Measurements from ENCODE around the gene XAB2. TPM values are rescaled to one million over a fixed set of nuclear protein-coding genes. Genes with fewer than 3 reads are reported as not detected.

The XAB2 gene
- total RNA-seq, 2 experiments from 2014 or later: 50.7 to 54.1 TPM

DNA sequence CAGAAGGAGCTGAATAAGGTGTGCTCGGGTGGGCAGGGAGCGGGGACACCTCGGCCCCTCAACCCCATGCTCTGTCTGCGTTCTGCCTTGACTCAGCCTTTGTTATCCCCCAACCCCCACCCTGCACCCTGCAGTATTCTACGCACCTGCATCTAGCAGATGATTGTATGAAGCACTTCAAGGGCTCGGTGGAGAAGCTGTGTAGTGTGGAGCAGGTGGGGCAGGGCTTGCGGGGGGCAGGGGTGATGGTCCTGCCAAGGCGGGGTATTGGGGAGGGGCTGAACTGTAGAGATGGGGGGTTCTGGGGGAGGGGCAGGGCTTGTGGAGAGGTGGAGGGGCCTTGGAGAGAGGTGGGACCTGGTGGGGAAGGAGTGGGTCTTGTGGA is 13.7 kb upstream of the XAB2 start:
- no peak for ATAC-seq
- Mint-ChIP-seq H3K9me3 (peaks cover 6% of the 10 kb centered on the region), H3K4me1 (ENCODE audit: low read depth) (peaks cover 11% of the 10 kb centered on the region), H3K27me3 (no peaks in the 10 kb centered on the region), H3K27ac (no peak overlapping the region), H3K4me3 (no peak overlapping the region), H3K36me3 (ENCODE audit: low read depth) (peaks cover 18% of the 10 kb centered on the region)
- ChIA-PET POLR2A (interaction anchor here (1.0 to 1.2 kb wide), 2 partner anchors 14 to 17 kb away, joined by 3 read pairs; no protein-coding TSS in a partner anchor), CTCF (interaction anchor here (1.3 to 1.7 kb wide), 2 partner anchors 9 to 157 kb away, joined by 5 to 6 read pairs; no protein-coding TSS in a partner anchor)
- no peak for DNase-seq
- TF ChIP-seq, protein P1, sequence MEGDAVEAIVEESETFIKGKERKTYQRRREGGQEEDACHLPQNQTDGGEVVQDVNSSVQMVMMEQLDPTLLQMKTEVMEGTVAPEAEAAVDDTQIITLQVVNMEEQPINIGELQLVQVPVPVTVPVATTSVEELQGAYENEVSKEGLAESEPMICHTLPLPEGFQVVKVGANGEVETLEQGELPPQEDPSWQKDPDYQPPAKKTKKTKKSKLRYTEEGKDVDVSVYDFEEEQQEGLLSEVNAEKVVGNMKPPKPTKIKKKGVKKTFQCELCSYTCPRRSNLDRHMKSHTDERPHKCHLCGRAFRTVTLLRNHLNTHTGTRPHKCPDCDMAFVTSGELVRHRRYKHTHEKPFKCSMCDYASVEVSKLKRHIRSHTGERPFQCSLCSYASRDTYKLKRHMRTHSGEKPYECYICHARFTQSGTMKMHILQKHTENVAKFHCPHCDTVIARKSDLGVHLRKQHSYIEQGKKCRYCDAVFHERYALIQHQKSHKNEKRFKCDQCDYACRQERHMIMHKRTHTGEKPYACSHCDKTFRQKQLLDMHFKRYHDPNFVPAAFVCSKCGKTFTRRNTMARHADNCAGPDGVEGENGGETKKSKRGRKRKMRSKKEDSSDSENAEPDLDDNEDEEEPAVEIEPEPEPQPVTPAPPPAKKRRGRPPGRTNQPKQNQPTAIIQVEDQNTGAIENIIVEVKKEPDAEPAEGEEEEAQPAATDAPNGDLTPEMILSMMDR (IDR thresholded peaks at IDR 0.05): no peak
- intact Hi-C loops (cut with micrococcal nuclease): no loop called here

DNA sequence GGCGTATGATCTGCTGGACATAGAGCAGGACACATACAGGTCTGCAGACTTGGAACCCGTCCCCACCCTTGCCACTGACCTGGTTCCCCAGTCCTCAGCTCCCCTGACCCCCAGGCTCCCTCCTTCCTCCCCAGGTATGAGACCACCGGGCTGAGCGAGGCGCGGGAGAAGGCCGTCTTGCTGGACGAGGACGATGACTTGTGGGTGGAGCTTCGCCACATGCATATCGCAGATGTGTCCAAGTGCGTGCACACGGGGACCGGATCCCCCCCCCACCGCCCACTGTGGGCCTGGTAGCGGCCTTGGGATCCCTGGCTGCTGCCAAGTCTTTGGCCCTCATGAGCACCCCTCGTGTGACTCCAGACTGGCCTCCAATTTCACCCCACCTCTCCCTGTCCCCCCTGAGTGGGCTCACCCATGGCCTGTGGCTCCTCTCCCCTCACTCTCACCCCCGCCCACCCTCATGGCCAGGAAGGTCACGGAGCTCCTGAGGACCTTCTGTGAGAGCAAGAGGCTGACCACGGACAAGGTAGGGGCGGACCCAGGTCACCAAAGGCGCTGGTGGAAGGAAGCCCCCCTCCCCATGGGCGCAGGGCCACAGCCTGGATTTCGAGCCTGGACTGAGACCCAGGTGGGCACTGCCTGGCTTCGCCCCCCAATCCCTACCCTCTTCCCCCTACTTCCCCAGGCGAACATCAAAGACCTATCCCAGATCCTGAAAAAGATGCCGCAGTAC is 13.1 kb upstream of the XAB2 start:
- ChIA-PET POLR2A (interaction anchor here (1.0 to 1.2 kb wide), 2 partner anchors 15 to 16 kb away, joined by 3 read pairs; no protein-coding TSS in a partner anchor), CTCF (interaction anchor here (1.2 to 1.9 kb wide), 4 partner anchors 10 to 157 kb away, joined by 3 to 6 read pairs (median 6); partner anchors contain the start of gene TRAPPC5)
- no peak for ATAC-seq
- Mint-ChIP-seq H3K4me3 (no peak overlapping the region), H3K36me3 (ENCODE audit: low read depth) (peaks cover 18% of the 10 kb centered on the region), H3K4me1 (ENCODE audit: low read depth) (peaks cover 16% of the 10 kb centered on the region), H3K27ac (no peak overlapping the region), H3K27me3 (no peaks in the 10 kb centered on the region), H3K9me3 (peaks cover 6% of the 10 kb centered on the region)
- intact Hi-C loops (cut with micrococcal nuclease): no loop called here
- TF ChIP-seq, protein P1 (IDR thresholded peaks at IDR 0.05): no peak
- DNase-seq: no peak

DNA sequence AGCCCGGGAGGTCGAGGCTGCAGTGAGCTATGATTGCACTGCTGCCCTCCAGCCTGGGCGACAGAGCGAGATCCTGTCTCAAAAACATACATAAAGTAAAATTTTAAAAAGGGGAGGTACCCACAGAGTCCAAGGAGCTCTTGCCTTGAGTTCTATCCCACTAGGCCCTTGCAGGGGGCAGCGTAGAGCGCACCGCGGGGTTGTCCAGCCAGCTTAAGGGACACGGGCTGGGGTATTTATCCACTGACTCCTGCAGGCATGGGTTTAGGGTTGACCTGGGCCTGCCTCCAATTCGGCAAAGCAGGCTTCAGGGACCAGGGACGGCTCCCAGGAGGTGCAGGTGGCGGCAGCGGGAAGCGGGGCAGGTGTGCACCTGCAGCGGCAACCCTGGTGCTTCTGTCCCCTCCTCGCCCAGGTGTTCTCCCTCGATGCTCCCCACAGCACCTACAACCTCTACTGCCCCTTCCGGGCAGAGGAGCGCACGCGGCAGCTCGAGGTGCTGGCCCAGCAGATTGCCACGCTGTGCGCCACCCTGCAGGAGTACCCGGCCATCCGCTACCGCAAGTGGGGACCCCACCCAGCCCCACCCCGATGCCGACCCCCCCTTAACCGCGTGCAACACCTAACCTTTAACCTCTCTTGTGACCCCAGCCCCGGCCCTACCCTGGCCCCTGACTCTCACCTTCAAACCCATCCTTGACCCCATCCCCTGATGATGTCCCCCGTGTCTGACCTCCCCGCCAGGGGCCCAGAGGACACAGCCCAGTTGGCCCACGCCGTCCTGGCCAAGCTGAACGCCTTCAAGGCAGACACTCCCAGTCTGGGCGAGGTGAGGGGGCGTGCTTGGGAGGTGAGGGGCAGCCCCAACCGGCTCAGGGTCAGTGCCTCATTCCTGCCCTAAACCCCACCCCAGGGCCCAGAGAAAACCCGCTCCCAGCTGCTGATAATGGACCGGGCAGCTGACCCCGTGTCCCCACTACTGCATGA is 12.2 kb upstream of the XAB2 start:
- CTCF ChIA-PET: interaction anchor here (1.2 to 1.9 kb wide), 4 partner anchors 10 to 158 kb away, joined by 3 to 6 read pairs (median 6); partner anchors contain the start of gene TRAPPC5
- H3K27ac Mint-ChIP-seq: no peak overlapping the region

DNA sequence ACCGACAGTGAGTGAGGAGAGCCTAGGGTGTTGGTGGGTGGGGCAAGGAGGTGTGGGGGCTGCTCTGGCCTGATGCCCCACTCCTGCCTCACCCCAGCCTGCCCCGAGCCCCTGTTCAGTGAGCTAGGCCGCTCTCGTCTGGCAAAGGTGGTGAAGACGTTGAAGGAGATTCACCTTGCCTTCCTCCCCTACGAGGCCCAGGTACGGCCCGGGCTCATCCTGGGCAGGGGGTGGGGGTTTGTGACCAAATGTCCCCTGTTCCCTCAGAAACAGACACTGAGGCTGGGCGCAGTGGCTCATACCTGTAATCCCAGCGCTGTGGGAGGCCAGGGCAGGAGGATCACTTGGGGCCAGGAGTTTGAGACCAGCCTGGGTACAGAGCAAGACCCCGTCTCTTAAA is 11.5 kb upstream of the XAB2 start:
- no peak for ATAC-seq
- H3K4me1 Mint-ChIP-seq (ENCODE audit: low read depth): peaks cover 26% of the 10 kb centered on the region
- TF ChIP-seq, protein P1 (IDR thresholded peaks at IDR 0.05): no peak
- no peak for DNase-seq
- H3K27ac Mint-ChIP-seq: no peak overlapping the region
- H3K36me3 Mint-ChIP-seq (ENCODE audit: low read depth): peaks cover 17% of the 10 kb centered on the region
- POLR2A ChIA-PET: interaction anchor here (1.0 to 1.3 kb wide), 2 partner anchors 10 to 11 kb away, joined by 3 to 10 read pairs; partner anchors contain the start of genes PET100 and XAB2
- no peaks in the 10 kb centered on the region for H3K27me3 Mint-ChIP-seq
- CTCF ChIA-PET: interaction anchor here (1.9 kb wide), 1 partner anchor 40 kb away, joined by 6 read pairs; the partner anchor contains the start of gene TRAPPC5
- H3K4me3 Mint-ChIP-seq: no peak overlapping the region
- intact Hi-C loops (cut with micrococcal nuclease): no loop called here
- peaks cover 6% of the 10 kb centered on the region for H3K9me3 Mint-ChIP-seq

More for the DNA sequence above, 12.2 kb upstream of the XAB2 start:
- POLR2A ChIA-PET: interaction anchor here (0.9 to 1.3 kb wide), 3 partner anchors 9 to 40 kb away, joined by 3 to 10 read pairs (median 3); partner anchors contain the start of genes PET100 and XAB2
- no peak for ATAC-seq
- H3K9me3 Mint-ChIP-seq: peaks cover 6% of the 10 kb centered on the region
- no peaks in the 10 kb centered on the region for H3K27me3 Mint-ChIP-seq
- intact Hi-C loops (cut with micrococcal nuclease): no loop called here
- TF ChIP-seq, protein P1 (IDR thresholded peaks at IDR 0.05): no peak
- no peak overlapping the region for H3K4me3 Mint-ChIP-seq
- DNase-seq: no peak
- H3K4me1 Mint-ChIP-seq (ENCODE audit: low read depth): peaks cover 19% of the 10 kb centered on the region
- H3K36me3 Mint-ChIP-seq (ENCODE audit: low read depth): peaks cover 18% of the 10 kb centered on the region
